Measurements from ENCODE around the gene TRPC4. TPM values are rescaled to one million over a fixed set of nuclear protein-coding genes. Genes with fewer than 3 reads are reported as not detected.

TRPC4 gene
- total RNA-seq, 8 experiments from 2014 or later = 0.25 to 7.3 (median 3.1) TPM

- ATAC-seq (replicated peaks in 6 of 8) = peak in 4 of 8 experiments; percentile 33 to 60 (median 48)
- H3K27ac ChIP-seq = no peak overlapping the region
- peaks cover 0 to 12% of the 10 kb centered on the region in 2 donors for H3K4me1 ChIP-seq (replicated peaks in 1 of 2)
- WGBS, 10 experiments = 0 to 85% (median 26%) methylated on average over 1 to 2 of the region's 2 CpGs; no CpG with 5 or more reads in 2 of the 10 experiments
- in situ Hi-C loops (cut with MboI; ENCODE audit: low pct_unique_long_range_greater_than_20kb in 2 of 9, low sequenced_read_pairs in 9 of 9, unreplicated experiment in 9 of 9) = no loop called here
- no peak overlapping the region for H3K4me3 ChIP-seq
Observed at GRCh38 chr13:37665420-37665819, 204.2 kb downstream of the TRPC4 start.

GRCh38 chr13:37663724-37664123, 205.8 kb downstream of the TRPC4 start:
- in situ Hi-C loops (cut with MboI; ENCODE audit: low pct_unique_long_range_greater_than_20kb in 2 of 9, low sequenced_read_pairs in 9 of 9, unreplicated experiment in 9 of 9) = no loop called here
- Histone ChIP-seq H3K4me3 (no peak overlapping the region), H3K27ac (no peak overlapping the region), H3K4me1 (replicated peaks in 1 of 2) (peaks cover 0 to 12% of the 10 kb centered on the region in 2 donors)
- no peak for ATAC-seq (replicated peaks in 6 of 8)
- 58 to 96% (median 80%) methylated on average over 2 to 4 of the region's 4 CpGs for WGBS, 10 experiments

DNA sequence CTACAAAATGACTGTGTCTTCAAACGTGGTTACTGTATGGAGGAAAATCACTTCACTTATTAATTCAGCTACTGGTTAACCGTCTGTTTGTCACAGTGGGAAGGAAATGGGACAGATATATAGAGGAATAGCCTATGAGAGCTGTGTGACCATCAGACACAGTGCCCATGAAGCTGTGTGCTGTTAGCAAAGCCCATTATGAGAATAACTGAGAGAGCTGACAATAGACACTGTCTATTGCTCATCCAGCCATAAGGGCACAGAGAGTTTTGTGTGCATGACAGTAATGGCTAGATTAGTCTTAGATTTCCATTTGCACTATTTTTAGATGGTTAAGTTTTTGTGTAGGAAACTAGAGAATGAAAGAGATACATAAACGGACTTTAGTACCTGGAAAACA, 206.9 kb downstream of the TRPC4 start:
- ATAC-seq (replicated peaks in 6 of 8) = no peak
- Histone ChIP-seq H3K4me3 (no peak overlapping the region), H3K27ac (no peak overlapping the region), H3K4me1 (replicated peaks in 1 of 2) (peaks cover 0 to 12% of the 10 kb centered on the region in 2 donors)
- in situ Hi-C loops (cut with MboI; ENCODE audit: low pct_unique_long_range_greater_than_20kb in 2 of 9, low sequenced_read_pairs in 9 of 9, unreplicated experiment in 9 of 9) = no loop called here
- 12 to 88% (median 61%) methylated on average over 1 to 3 of the region's 3 CpGs; no CpG with 5 or more reads in 1 of the 10 experiments for WGBS, 10 experiments

- no peak for ATAC-seq (replicated peaks in 6 of 8)
- Histone ChIP-seq H3K4me3 (no peak overlapping the region), H3K4me1 (replicated peaks in 1 of 2) (no peaks in the 10 kb centered on the region), H3K27ac (no peak overlapping the region)
- 64 to 100% (median 100%) methylated on average over 1 of the region's 1 CpG; no CpG with 5 or more reads in 3 of the 10 experiments for WGBS, 10 experiments
- in situ Hi-C loops (cut with MboI; ENCODE audit: low pct_unique_long_range_greater_than_20kb in 2 of 9, low sequenced_read_pairs in 9 of 9, unreplicated experiment in 9 of 9) = no loop called here
Observed at GRCh38 chr13:37657956-37658355, 211.6 kb downstream of the TRPC4 start.

GRCh38 chr13:37657134-37657533, 212.4 kb downstream of the TRPC4 start:
- Histone ChIP-seq H3K27ac (no peak overlapping the region), H3K4me1 (replicated peaks in 1 of 2) (no peaks in the 10 kb centered on the region), H3K4me3 (no peak overlapping the region)
- WGBS, 10 experiments = 17 to 93% (median 69%) methylated on average over 1 to 2 of the region's 2 CpGs
- in situ Hi-C loops (cut with MboI; ENCODE audit: low pct_unique_long_range_greater_than_20kb in 2 of 9, low sequenced_read_pairs in 9 of 9, unreplicated experiment in 9 of 9) = no loop called here
- ATAC-seq (replicated peaks in 6 of 8) = no peak

DNA sequence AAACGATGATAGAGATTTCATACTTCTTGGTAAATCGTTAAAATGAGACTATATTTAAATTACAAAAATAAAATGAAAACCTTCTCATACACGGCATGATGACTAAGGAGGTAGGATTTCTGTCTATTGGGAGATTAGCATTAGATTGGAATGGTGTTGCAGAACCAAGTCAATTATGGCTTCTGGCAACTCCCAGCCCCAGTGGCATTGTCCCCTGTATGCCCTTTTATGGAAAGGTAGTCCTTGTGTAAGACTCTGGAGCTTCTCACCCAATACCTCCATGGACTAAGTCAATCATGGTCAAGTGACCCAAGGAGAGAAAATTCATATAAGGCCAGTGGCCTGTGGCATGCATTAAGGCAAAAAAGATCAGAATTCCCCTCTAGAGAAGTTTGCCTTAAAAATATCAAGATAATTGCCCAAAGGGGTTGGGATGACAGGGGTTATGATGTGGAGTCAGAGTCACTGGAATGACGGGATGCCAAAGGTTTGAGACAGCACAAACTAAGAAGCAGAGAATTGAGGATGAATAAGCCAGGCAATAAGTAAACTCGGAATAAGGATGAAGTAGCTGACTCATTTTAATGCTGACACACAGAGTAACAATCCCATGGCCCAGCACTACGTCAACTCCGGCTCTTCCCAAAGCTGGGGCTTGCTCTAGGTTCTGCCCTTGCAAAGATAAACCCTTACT, 213.2 kb downstream of the TRPC4 start:
- Histone ChIP-seq H3K4me3 (no peak overlapping the region), H3K4me1 (replicated peaks in 1 of 2) (no peaks in the 10 kb centered on the region), H3K27ac (no peak overlapping the region)
- peak in 3 of 8 experiments; percentile 54 to 97 (median 96) for ATAC-seq (replicated peaks in 6 of 8)
- WGBS, 10 experiments = 3 to 100% (median 82%) methylated on average over 3 to 7 of the region's 7 CpGs
- in situ Hi-C loops (cut with MboI; ENCODE audit: low pct_unique_long_range_greater_than_20kb in 2 of 9, low sequenced_read_pairs in 9 of 9, unreplicated experiment in 9 of 9) = no loop called here

GRCh38 chr13:37652596-37652995, 217.0 kb downstream of the TRPC4 start:
- WGBS, 10 experiments = 33 to 100% (median 83%) methylated on average over 1 of the region's 1 CpG; no CpG with 5 or more reads in 3 of the 10 experiments
- in situ Hi-C loops (cut with MboI; ENCODE audit: low pct_unique_long_range_greater_than_20kb in 2 of 9, low sequenced_read_pairs in 9 of 9, unreplicated experiment in 9 of 9) = no loop called here
- H3K27ac ChIP-seq = no peak overlapping the region
- no peak overlapping the region for H3K4me3 ChIP-seq
- peaks cover 0 to 1% of the 10 kb centered on the region in 2 donors for H3K4me1 ChIP-seq (replicated peaks in 1 of 2)
- ATAC-seq (replicated peaks in 6 of 8) = peak in 1 of 8 experiments; percentile 44

DNA sequence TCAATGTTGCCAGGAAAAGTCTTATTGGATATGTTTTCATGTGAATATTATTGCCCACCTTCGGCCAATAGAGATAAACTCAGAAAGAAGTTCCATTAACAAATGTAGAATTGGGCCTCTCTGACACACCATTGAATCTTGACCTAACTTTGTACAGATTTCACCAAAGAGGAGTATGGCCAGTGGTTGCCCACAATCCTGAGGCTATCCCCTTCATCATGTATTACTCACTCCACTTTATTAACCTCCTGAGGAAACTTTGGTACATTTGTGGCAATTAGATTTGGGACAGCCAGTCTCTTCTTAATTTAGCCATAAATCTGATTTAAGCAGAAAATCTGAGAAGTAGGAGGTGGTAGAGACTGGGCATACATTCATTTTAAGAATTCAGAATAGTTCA, 217.7 kb downstream of the TRPC4 start:
- in situ Hi-C loops (cut with MboI; ENCODE audit: low pct_unique_long_range_greater_than_20kb in 2 of 9, low sequenced_read_pairs in 9 of 9, unreplicated experiment in 9 of 9) = no loop called here

GRCh38 chr13:37648609-37649008, 221.0 kb downstream of the TRPC4 start:
- Histone ChIP-seq H3K4me3 (no peak overlapping the region), H3K4me1 (replicated peaks in 1 of 2) (peaks cover 17 to 21% of the 10 kb centered on the region in 2 donors), H3K27ac (no peak overlapping the region)
- no peak for ATAC-seq (replicated peaks in 6 of 8)
- in situ Hi-C loops (cut with MboI; ENCODE audit: low pct_unique_long_range_greater_than_20kb in 2 of 9, low sequenced_read_pairs in 9 of 9, unreplicated experiment in 9 of 9) = loop anchor here in 2 of 9 experiments (25.0 kb wide), 3 partner anchors 214 to 589 kb away; partner anchors contain the start of gene TRPC4 (in 1 of the 2)

More for the DNA sequence above, 217.7 kb downstream of the TRPC4 start:
- Histone ChIP-seq H3K4me3 (no peak overlapping the region), H3K27ac (no peak overlapping the region), H3K4me1 (replicated peaks in 1 of 2) (peaks cover 7 to 8% of the 10 kb centered on the region in 2 donors)
- 86 to 100% (median 100%) methylated on average over 1 of the region's 1 CpG; no CpG with 5 or more reads in 6 of the 10 experiments for WGBS, 10 experiments
- ATAC-seq (replicated peaks in 6 of 8) = no peak

- WGBS, 10 experiments = 0 to 58% (median 17%) methylated on average over 1 to 5 of the region's 5 CpGs
- ATAC-seq (replicated peaks in 6 of 8) = peak in 5 of 8 experiments; percentile 95 to 98 (median 97)
- H3K4me1 ChIP-seq (replicated peaks in 1 of 2) = peaks cover 17 to 21% of the 10 kb centered on the region in 2 donors
- in situ Hi-C loops (cut with MboI; ENCODE audit: low pct_unique_long_range_greater_than_20kb in 2 of 9, low sequenced_read_pairs in 9 of 9, unreplicated experiment in 9 of 9) = loop anchor here in 2 of 9 experiments (25.0 kb wide), 3 partner anchors 215 to 590 kb away; partner anchors contain the start of gene TRPC4 (in 1 of the 2)
- H3K4me3 ChIP-seq = no peak overlapping the region
- peak overlapping the region; percentile 4 to 39 for H3K27ac ChIP-seq
Observed at GRCh38 chr13:37647031-37647650, 222.4 kb downstream of the TRPC4 start.

DNA sequence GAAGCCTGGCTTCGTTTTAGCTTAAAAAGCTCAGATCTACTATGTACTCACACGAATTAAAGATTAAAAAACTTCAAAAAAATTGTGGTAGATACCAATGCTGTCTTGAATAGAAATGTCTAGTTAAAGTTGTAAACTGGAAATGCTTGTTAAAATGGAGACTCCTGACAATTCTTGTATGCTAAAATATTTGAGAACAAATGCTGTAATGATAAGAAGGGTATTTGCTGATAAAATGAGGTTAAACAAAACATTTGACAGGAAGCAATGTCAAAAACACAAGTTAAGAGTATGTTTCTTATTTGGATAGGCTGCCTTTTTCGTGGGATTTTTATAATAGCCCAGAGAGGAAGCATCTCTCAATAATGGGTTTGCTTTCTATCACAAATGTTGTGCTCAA, 223.0 kb downstream of the TRPC4 start:
- Histone ChIP-seq H3K27ac (no peak overlapping the region), H3K4me1 (replicated peaks in 1 of 2) (peaks cover 17 to 21% of the 10 kb centered on the region in 2 donors), H3K4me3 (no peak overlapping the region)
- 16 to 80% (median 58%) methylated on average over 2 to 3 of the region's 3 CpGs for WGBS, 10 experiments
- ATAC-seq (replicated peaks in 6 of 8) = no peak
- in situ Hi-C loops (cut with MboI; ENCODE audit: low pct_unique_long_range_greater_than_20kb in 2 of 9, low sequenced_read_pairs in 9 of 9, unreplicated experiment in 9 of 9) = loop anchor here in 2 of 9 experiments (25.0 kb wide), 3 partner anchors 216 to 591 kb away; partner anchors contain the start of gene TRPC4 (in 1 of the 2)

- WGBS, 10 experiments = 29 to 74% (median 53%) methylated on average over 1 to 7 of the region's 7 CpGs
- H3K4me3 ChIP-seq = no peak overlapping the region
- no peak for ATAC-seq (replicated peaks in 6 of 8)
- peaks cover 17 to 24% of the 10 kb centered on the region in 2 donors for H3K4me1 ChIP-seq (replicated peaks in 1 of 2)
- H3K27ac ChIP-seq = no peak overlapping the region
- in situ Hi-C loops (cut with MboI; ENCODE audit: low pct_unique_long_range_greater_than_20kb in 2 of 9, low sequenced_read_pairs in 9 of 9, unreplicated experiment in 9 of 9) = loop anchor here in 2 of 9 experiments (25.0 kb wide), 3 partner anchors 217 to 592 kb away; partner anchors contain the start of gene TRPC4 (in 1 of the 2)
Observed at GRCh38 chr13:37645181-37645740, 224.3 kb downstream of the TRPC4 start.

GRCh38 chr13:37641391-37641790, 228.2 kb downstream of the TRPC4 start:
- ATAC-seq (replicated peaks in 6 of 8) = peak in 1 of 8 experiments; percentile 8
- WGBS, 10 experiments = 76 to 100% (median 88%) methylated on average over 1 to 2 of the region's 2 CpGs; no CpG with 5 or more reads in 4 of the 10 experiments
- in situ Hi-C loops (cut with MboI; ENCODE audit: low pct_unique_long_range_greater_than_20kb in 2 of 9, low sequenced_read_pairs in 9 of 9, unreplicated experiment in 9 of 9) = loop anchor here in 2 of 9 experiments (25.0 kb wide), 3 partner anchors 221 to 596 kb away; partner anchors contain the start of gene TRPC4 (in 1 of the 2)

More at GRCh38 chr13:37641391-37641790, 228.2 kb downstream of the TRPC4 start:
- peaks cover 5 to 11% of the 10 kb centered on the region in 2 donors for H3K4me1 ChIP-seq (replicated peaks in 1 of 2)
- no peak overlapping the region for H3K27ac ChIP-seq
- no peak overlapping the region for H3K4me3 ChIP-seq

Measured in motor neuron (in vitro differentiated cells).